G401 (cell line): ENCODE results near the gene VIM. TPM values are rescaled to one million over a fixed set of nuclear protein-coding genes. Genes with fewer than 3 reads are reported as not detected.

Experiments
- DNase-seq: peaks from one replicate; pipeline ENCODE4 v3.0.0-alpha.2; 2015; ENCODE audit warnings: low spot score
- in situ Hi-C: cut with HindIII; loops from 2 replicates; pipeline ENCODE4 v1.10.0; 2016; ENCODE audit warnings: low sequenced_read_pairs, mixed read lengths
- total RNA-seq: library from RNA; depleted of rRNA; stranded (reverse); fragments of >200 nt; shearing (Covaris generic); gene quantifications from 2 replicates; pipeline ENCODE4 v1.2.3, GENCODE V29; 2014

Gene VIM
- total RNA-seq, 1 experiment from 2014 or later = 1,486 TPM

DNA sequence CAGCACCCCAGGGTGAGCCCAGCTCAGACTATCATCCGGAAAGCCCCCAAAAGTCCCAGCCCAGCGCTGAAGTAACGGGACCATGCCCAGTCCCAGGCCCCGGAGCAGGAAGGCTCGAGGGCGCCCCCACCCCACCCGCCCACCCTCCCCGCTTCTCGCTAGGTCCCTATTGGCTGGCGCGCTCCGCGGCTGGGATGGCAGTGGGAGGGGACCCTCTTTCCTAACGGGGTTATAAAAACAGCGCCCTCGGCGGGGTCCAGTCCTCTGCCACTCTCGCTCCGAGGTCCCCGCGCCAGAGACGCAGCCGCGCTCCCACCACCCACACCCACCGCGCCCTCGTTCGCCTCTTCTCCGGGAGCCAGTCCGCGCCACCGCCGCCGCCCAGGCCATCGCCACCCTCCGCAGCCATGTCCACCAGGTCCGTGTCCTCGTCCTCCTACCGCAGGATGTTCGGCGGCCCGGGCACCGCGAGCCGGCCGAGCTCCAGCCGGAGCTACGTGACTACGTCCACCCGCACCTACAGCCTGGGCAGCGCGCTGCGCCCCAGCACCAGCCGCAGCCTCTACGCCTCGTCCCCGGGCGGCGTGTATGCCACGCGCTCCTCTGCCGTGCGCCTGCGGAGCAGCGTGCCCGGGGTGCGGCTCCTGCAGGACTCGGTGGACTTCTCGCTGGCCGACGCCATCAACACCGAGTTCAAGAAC, 1.1 kb downstream of the VIM start:
- in situ Hi-C loops = no loop called here
- no peak for DNase-seq

DNA sequence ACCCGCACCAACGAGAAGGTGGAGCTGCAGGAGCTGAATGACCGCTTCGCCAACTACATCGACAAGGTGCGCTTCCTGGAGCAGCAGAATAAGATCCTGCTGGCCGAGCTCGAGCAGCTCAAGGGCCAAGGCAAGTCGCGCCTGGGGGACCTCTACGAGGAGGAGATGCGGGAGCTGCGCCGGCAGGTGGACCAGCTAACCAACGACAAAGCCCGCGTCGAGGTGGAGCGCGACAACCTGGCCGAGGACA, 1.6 kb downstream of the VIM start:
- in situ Hi-C loops = no loop called here

DNA sequence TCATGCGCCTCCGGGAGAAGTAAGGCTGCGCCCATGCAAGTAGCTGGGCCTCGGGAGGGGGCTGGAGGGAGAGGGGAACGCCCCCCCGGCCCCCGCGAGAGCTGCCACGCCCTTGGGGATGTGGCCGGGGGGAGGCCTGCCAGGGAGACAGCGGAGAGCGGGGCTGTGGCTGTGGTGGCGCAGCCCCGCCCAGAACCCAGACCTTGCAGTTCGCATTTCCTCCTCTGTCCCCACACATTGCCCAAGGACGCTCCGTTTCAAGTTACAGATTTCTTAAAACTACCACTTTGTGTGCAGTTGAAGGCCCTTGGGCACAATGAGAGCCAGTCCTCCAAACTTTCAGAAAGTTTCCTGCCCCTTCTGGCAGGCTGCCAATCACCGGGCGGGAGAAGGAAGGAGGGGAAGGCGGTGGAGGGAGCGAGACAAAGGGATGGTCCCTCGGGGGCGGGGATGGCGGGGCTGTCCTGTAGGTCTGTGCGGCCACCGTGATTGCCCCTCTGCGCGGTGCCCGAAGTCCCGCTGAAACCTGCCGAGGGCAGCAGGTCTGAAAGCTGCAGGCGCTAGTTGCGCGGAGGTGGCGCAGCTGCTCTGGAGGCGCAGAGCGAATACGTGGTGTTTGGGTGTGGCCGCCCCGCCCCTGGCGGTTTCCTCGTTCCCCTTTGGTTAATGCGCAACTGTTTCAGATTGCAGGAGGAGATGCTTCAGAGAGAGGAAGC, 2.1 kb downstream of the VIM start:
- no peak for DNase-seq
- in situ Hi-C loops = no loop called here

More for the DNA sequence above, 1.6 kb downstream of the VIM start:
- no peak for DNase-seq

DNA sequence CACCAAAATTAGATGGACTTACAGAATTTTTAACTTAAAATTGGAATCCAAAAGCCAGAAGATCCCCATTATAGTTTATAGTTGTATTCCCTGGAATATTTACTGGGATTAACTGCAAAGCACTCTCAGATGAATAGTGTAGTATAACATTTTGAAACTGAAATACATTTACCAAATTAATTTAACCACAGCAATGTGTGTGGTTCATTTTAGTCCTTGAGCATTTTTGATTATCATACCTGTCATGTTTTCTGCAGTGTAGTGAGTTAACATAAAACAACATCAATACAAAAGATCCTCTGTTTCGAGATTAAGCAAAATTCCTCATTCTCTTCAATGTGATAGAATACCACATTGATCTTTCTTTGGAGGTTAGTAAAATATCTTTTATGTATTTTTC, 3.7 kb downstream of the VIM start:
- in situ Hi-C loops = no loop called here
- no peak for DNase-seq

DNA sequence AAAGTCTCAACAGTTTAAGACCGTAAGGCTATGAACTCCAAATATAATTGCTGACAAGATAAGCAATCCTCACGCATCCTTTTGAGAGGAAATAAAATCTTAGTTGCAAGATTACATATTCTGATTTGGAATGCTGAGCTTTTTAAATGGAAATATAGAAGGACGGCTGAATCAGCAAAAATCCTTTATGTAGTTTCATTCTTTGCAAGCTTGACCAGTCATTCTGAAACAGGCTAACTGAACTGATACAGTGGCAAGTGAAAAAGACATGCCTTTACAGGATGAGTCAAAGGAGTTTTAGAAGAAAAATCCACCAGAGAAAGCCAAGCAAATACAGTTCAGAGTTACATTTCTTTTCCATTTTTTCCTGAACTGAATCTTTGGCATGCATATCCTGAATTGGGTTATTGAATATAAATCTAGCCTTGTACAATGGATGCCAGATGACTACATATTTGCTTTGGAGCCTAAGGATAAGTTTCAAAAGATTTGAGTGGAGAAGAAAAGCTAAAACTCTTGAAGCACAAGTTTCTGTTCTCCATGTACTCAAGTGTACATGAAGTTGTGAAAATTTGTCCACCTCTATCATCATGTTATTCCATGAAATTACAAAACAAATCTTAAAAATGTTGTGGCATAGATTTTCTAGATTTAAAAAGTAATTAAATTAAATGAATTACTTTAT, 4.4 kb downstream of the VIM start:
- in situ Hi-C loops = no loop called here

DNA sequence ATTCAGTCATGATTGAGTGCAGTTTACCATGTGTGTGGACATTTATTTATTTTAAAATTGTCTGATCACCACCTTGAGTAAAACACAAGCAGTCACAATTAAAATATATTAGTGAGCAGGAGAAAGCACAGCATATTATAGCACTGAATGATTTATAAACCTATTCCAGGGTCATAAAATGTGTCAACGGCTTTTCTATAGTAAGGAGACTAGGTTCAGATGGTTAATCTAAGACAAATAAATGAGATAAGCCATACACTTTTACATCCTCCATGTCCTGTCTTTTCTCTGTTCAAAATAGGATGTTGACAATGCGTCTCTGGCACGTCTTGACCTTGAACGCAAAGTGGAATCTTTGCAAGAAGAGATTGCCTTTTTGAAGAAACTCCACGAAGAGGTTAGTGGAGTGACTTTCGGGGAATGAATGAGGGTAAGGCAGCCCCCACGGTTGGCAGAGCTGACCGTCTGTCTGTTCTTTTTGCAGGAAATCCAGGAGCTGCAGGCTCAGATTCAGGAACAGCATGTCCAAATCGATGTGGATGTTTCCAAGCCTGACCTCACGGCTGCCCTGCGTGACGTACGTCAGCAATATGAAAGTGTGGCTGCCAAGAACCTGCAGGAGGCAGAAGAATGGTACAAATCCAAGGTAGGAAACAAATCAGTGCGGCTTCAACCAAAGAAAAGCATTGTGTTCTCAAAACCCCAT, 5.4 kb downstream of the VIM start:
- in situ Hi-C loops = no loop called here
- DNase-seq = no peak

More for the DNA sequence above, 4.4 kb downstream of the VIM start:
- no peak for DNase-seq

DNA sequence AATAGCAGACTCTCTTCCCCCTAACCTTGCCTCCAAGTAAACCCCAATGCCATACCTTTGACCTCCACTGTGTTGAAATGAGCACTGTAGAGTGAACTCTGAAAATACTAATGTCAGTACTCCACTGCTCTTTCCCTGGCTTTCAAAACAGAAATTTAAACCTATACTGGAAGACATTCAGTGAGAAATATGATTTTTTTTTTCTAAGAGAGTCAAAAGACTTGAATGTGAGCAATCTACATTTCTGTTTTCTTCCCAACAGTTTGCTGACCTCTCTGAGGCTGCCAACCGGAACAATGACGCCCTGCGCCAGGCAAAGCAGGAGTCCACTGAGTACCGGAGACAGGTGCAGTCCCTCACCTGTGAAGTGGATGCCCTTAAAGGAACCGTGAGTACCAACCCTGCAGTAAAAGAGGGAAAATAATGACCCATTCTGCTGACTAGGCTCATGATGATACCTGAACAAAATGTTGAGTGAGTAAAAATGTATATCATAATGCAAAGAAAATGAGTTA, 6.4 kb downstream of the VIM start:
- no peak for DNase-seq
- in situ Hi-C loops = no loop called here

DNA sequence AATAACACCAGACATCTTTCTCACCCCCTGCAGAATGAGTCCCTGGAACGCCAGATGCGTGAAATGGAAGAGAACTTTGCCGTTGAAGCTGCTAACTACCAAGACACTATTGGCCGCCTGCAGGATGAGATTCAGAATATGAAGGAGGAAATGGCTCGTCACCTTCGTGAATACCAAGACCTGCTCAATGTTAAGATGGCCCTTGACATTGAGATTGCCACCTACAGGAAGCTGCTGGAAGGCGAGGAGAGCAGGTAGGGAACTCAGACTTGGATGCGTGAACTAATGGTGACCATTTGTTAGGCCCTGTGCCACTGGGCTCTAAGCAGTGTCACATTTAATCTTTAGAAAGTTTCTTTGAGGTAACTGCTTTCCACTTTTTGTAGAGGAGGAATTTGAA, 7.1 kb downstream of the VIM start:
- in situ Hi-C loops = no loop called here
- no peak for DNase-seq

DNA sequence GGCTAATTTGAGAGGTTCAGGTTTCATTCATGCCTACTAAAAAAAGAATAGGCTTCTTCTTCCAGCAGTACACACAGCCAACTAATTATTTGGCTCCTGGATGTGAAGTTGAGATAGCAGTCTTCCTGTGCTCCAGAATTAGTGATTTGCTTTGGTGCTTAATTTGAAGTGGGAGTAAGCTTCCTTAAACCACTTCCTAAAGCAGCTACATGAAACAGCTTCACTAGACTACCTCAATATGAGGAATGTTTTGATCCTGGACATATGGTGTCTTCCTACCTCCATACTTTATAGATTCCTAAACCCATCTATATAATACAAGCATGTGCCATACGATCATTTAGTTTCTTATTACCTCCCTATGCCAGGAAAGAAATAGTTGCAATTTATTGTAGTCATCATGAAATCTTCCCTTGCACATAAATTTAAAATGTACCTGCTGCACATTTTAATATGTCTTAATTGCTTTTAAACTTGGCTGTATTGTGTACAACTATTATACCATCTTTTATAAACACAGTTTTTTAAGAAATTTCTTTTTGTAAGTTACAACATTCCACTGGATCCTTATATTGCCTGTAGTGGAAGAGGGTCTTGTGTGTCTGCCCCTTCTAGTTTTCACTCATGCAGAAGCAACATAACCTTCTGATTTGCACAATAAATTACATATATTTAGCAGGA, 8.6 kb downstream of the VIM start:
- DNase-seq = no peak
- in situ Hi-C loops = no loop called here

DNA sequence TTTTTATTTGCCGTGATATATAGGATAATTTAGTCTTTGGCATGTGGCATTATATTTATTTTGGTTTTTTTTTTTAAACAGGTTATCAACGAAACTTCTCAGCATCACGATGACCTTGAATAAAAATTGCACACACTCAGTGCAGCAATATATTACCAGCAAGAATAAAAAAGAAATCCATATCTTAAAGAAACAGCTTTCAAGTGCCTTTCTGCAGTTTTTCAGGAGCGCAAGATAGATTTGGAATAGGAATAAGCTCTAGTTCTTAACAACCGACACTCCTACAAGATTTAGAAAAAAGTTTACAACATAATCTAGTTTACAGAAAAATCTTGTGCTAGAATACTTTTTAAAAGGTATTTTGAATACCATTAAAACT, 9.1 kb downstream of the VIM start:
- in situ Hi-C loops = no loop called here
- no peak for DNase-seq

DNA sequence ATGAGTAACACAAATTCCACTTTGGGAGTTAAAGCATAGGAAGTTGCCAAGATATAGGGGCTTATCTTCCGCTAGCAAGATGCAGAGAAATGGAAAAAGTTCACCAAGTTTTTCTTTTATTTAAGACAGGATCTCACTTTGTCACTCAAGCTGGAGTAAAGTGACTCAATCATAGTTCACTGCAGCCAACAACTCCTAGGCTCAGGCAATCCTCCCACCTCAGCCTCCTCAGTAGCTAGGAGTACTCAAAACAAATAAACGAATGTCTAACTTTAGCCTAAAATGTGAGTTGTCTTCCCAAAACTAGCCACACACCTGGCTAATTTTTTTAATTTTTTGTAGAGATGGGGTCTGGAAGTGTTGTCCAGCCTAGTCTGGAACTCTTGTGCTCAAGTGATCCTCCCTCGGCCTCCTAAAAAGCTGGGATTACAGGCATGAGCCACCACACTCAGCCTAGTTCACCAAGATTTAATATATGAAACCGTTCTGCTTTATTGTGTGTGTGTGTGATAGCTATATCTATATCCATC, 9.9 kb downstream of the VIM start:
- in situ Hi-C loops = no loop called here
- DNase-seq = no peak

DNA sequence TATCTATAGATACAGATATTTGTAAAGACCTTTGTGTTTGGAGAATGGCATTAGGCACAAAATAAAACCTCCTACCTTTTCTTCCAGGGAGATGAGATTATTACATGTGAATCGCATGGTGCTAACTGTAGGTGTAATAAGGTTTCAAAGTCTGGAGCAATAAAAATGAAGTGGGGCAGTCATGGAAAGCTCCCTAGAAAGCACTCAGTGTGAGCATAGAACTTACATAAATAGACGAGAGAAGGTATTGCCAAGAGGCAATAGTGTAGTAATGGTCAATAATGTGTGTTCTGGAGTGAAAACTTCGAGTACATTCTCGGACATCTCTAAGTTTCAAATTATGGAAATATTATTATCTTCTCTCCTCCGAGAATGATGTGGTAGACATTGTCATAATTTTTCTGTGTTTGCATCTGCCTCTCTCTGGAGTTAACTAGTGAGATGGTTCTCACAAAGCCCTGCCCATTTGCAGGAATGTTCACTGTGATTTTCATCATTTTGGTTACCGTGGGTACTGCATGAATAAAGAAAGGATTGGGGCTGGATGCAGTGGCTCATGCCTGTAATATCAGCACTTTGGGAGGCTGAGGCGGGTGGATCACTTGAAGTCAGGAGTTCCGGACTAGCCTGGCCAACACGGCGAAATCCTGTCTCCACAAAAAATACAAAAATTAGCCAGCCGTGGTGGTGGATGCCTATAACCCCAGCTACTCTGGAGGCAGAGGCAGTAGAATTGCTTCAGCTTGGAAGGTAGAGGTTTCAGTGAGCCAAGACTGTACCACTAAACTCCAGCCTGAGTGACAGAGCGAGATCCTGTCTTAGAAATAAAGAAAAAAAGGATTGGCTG, 10.6 kb downstream of the VIM start:
- DNase-seq = no peak
- in situ Hi-C loops = no loop called here

DNA sequence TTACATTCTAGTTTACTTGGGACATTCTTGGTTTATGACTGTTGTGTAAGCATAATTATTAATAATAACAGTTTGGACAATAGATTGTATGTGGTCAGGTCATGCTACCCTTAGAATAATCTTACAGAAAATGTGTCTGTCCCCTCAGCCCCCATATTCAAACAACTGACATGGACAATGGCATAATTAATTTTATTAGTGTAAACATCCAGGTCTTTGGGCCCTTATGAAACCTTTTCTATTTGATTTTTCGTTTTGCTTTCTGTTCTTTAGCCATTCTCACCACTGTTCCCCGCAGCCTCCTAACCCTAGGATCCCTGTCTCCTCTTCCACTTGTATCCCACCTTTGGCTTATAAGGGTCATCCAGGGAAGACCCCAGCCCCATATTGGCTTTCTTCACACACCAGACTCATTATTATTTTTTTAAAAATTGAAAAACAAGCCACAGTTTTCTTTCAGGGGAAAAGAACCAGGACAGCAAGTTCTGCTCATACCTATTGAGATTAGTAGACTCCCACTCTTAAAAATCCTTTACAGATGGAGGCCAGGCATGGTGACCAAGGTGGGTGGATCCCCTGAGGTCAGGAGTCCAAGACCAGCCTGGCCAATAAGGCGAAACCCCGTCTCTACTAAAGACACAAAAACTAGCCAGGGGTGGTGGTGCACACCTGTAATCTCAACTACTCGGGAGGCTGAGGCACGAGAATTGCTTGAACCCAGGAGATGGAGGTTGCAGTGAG, 11.5 kb downstream of the VIM start:
- in situ Hi-C loops = no loop called here

DNA sequence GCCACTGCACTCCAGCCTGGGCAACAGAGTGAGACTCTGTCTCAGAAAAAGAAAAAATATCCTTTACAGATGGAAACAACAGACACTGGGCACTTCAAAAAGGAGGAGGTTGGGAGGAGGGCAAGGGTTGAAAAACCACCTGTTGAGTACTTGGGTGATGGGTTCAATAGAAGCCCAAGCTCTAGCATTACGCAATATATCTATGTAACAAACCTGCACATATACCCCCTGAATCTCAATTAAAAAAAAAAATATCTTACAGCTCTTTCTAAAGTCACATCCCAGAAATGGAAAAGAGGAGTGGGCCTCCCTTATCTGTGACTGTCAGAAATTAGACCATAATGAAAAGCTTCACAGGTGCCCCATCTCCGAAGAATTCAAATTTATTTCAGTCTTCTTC, 12.1 kb downstream of the VIM start:
- no peak for DNase-seq
- in situ Hi-C loops = no loop called here

More for the DNA sequence above, 11.5 kb downstream of the VIM start:
- no peak for DNase-seq

DNA sequence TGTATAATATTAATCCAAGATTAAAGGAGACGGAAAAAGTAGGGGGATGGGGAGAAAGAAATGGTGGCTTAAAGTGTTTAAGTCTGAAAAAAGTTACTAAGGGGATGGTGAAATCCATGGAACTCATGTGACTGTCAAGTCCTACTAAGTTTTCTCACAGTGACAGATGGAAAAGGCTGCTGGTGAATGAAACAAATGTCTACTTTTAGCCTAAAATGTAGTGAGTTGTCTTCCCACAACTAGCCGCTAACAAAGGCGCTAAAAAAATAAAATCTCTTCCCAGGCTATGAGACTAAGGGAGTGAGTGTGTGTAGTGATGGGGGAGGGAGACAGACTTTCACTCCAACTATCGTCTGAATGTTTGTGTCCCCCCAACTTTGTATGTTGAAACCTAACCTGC, 12.6 kb downstream of the VIM start:
- in situ Hi-C loops = no loop called here
- no peak for DNase-seq

DNA sequence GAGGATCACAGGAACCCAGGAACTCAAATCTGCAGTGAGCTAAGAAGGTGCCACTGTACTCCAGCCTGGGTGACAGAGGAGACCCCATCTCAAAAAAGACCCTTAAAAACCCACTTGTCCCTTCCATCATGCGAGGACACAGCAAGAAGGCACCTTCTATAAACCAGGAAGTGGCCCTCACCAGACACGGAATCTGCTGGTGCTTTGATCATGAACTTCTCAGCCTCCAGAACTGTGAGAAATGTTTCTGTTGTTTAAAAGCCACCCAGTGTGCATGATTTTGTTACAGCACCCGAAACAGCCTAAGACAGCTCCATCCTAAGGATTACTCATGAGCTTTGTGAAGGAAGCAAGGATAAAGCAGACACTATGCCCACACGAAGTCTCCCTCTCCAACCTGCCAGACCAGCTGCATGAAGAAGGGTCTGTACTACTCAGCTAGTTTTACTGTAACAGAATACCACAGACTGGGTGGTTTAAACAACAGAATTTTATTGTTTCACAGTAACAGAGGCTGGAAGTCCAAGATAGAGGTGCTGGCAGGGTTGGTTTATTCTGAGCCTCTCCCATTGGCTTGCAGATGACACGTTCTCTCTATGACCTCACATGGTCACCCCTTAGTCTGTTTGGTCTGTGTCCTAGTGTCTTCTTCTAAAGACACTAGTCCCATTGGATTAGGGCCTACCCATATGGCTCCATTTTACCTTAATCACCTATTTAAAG, 13.7 kb downstream of the VIM start:
- DNase-seq = no peak
- in situ Hi-C loops = no loop called here

DNA sequence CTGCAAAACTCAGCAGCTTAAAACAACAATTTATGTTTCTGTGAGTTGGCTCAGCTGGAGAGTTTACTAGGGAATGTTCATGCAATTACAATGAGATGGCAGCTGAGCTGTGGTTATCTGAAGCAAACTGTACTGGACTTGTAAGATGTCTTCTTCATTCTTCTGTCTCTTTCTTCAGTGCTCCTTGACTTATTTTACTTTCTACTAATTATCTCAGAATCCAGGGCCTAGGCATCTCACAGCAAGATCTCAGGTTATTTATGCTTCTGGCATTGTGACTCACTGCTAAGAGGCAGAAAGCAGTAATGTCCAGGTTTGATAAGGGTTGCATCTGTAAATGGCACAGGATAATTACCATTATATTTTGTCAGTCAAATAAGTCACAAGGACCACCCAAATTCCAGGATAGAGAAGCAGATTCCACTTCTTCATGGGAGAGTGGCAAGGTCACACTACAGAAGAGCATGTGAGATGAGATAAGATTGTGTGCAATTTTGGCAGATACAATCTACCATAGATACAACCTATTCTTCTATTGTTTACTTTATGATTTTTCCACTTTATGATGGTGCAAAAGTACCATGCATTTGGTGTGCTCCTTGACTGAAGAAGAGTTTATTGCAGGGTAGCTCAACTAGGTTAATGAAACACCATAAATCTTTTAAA, 16.8 kb downstream of the VIM start:
- in situ Hi-C loops = no loop called here
- DNase-seq = no peak
